Bone marrow (tissue), 2 donors: ENCODE measurements around the gene RCAN1.
A peak's percentile ranks its signal among the peaks of the same experiment; 100 is the strongest.
"Not testable (repeated sequence)": the region's sequence is repeated elsewhere in the genome, so short reads cannot be mapped to it uniquely, and the experiment has no call there.

ENCODE experiments used
- DNase-seq, 2 donors: peaks; one replicate each; lab custom pipeline; 2025; lab: John Stamatoyannopoulos, UW

The RCAN1 gene

DNA sequence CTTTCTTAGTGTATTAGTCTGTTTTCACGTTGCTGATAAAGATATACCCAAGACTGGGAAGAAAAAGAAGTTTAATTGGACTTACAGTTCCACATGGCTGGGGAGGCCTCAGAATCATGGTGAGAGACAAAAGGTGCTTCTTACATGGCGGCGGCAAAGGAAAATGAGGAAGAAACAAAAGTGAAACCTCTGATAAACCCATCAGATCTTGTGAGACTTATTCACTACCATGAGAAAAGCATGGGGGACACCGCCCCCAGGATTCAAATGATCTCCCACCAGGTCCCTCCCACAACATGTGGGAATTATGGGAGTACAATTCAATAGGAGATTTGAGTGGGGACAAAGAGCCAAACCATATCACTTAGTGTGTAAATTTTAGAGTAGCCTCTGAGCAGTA lies 46.1 kb downstream of the RCAN1 start:
- not testable (repeated sequence) for DNase-seq

GRCh38 chr21:34567604-34568155 lies 47.2 kb downstream of the RCAN1 start:
- no peak for DNase-seq

DNA sequence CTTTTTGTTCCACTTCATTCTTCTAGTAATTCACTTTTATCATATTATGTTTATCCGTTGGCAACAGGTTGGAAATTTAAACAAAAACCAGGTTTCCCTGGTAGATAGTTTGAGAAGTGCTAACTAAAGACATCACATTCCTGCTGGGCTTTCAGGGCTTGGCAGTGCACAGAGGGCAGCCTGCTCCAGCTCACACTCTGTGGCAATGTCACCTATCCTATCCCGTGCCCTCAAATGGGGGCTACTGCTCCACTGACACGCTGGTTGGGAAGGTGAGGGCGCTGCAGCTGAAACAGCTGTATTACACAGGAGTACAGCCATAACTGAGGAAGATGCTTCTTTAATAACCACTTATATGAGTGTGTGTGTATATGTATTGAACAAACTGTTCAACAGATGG lies 49.7 kb downstream of the RCAN1 start:
- no peak for DNase-seq

DNA sequence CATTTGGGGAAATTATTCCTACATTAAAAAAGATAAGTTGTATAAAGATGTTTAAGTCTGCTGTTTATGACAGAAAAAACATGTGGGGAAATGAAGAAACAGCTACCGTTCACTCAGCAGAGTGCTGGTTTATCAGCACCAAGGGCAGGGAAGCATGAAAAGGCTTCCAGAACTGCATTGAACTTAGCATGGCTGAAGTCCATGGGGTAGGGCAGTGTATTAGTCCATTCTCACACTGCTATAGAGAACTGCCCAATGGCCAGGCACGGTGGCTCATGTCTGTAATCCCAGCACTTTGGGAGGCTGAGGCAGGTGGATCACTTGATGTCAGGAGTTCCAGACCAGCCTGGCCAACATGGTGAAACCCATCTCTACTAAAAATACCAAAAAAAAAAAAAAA lies 51.5 kb downstream of the RCAN1 start:
- not testable (repeated sequence) for DNase-seq

- DNase-seq: no peak
These were observed 53.1 kb downstream of the RCAN1 start for GRCh38 chr21:34561806-34562205.

- no peak for DNase-seq
These were observed 54.3 kb downstream of the RCAN1 start for GRCh38 chr21:34560609-34561008.

DNA sequence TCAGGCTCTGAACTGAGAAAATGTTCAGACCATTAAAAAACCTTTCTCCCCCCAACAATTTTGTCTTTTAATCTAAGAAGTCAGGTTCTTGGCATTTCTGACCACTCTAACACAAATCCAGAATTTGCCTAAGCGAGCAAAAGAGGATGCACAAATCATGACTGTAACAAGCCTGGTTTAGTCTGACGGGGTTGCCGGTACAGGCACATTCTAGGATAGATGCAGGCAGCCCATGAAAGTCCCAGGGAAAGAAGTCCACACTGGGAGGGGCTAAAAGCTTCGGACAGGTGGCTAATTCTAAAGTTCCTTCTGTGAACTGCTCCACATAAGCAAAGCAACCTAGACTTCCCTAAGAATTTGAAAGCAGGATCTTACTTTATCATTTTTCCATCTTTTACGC lies 54.9 kb downstream of the RCAN1 start:
- no peak for DNase-seq

DNA sequence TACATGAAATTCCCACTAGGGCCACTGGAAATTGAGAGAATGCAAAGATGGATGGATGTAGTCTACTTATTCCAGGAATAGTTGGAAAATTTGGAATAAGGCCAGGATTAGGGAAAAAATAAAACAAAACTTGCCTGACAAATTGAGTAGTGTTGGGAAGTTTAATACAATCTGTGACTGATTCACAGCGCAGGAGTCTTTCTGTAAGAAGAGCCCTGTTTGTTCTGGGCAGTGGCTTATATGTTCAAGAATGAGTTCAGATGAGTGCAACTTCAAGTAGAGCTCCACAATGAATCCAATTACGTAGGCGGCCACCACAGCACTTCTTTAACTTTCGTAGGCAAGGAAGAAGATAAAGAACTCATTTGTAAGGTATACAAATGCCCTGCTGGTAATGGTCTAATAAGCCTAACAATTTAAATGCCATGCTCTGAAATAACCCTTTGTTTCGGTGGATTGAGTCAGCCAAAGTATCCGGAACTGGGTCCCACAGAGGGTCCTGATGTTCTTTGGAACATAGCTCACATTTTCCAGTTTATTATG lies 55.8 kb downstream of the RCAN1 start:
- no peak for DNase-seq

- DNase-seq: no peak
These were observed 56.7 kb downstream of the RCAN1 start for GRCh38 chr21:34558166-34558565.

- DNase-seq: no peak
These were observed 57.7 kb downstream of the RCAN1 start for GRCh38 chr21:34557261-34557660.

DNA sequence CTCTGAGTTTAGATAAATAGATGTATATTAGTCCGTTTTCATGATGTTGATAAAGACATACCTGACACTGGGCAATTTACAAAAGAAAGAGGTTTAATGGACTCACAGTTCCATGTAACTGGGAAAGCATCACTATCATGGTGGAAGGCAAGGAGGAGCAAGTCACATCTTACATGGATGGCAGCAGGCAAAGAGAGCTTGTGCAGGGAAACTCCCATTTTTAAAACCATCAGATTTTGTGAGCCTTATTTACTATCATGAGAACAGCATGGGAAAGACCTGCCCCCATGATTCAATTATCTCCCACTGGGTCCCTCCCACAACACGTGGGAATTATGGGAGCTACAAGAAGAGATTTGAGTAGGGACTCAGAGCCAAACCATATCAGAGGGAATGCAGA lies 60.2 kb downstream of the RCAN1 start:
- not testable (repeated sequence) for DNase-seq

GRCh38 chr21:34554227-34554626 lies 60.7 kb downstream of the RCAN1 start:
- DNase-seq: no peak

DNA sequence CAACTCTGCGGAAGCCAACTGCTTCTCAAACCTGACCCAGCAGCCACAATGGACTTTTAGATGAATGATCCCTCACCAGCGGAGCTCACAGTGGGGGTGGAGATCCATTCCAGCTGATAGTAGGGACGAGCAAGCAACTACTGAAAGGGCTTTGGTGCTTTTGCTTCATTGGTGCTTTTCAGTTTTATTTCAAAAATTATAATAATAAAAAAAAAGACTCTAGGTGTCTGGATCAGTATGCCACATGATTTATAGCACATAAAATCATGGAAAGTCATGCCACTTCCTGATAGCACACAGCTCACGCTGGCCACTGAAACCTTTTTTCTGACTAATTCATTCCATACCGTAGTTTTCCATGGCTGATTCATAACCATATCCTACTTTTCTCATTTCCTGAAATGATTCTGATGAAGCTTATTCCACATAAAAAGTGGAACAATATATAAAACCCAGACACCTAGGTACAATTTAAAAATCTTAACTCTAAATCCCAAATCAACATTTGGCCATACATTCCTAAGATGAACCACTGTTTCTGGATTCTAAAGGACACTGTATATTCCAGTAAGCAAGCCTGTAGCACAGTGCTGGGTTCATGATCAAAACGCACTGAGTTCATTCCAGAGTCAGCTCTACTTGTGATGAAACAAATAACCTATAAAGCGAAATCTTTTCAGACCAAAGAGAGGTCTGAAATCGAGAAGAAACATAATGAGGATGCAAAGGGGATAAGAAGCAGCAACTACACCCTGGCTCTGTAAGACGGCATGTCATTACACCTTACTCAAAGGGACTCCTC lies 61.6 kb downstream of the RCAN1 start:
- no peak for DNase-seq

DNA sequence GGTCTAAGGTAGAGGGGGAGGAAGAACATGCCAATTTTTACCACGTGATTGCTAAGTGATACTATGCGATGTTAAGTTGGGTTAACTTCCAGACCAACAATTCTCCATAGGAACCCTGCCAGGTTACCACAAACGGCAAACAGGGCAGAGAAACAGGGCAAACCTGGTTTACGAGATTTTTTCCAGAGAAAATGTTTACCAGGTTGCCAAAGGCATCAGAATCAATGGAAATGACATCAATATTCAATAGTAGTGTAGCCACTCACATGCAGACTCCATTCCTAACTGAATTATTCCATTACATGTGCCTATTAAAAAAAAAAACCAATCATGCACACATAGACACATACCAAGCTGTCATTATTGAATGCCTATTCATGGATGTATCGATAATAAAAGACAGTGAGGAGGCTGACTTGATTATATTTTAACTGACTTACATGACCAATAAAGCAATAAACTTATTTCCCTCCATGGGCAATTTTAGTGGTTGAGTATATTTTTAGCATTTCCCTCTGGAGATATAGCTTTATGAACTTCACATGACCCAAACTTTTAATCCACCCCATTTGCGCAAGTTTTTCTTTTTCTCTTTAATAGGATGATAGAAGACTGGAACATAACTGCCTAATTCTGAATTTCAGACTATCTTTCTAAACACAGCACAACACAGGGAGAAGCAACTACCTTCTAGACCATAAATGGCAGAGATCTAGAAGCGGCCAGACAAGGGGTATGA lies 62.4 kb downstream of the RCAN1 start:
- DNase-seq: no peak

DNA sequence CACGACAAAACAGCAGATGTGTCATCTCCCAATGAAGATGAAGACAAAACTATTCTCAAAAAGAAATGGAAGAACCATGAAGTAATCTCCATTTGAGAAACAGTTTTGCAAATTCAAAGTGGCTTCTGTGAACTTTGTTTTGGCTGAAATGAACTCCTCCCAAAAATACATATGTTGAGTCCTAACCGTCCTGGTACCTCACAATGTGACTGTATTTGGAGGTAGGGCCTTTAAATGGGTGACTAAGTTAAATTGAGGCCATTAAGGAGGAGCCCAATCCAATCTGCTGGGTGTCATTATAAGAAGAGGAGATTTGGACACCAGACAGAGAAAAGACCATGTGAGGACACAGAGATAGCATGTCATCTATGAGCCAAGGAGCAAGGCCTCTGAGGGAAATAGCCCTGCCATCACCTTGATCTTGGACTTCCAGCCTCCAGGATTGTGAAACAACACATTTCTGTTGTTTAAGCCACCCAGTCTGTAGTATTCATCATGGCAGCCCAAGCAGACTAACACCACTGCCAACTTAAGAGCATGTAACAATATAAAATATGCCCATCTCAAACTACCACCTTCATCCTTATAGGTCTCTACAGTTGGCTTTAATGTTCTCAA lies 64.6 kb downstream of the RCAN1 start:
- no peak for DNase-seq

DNA sequence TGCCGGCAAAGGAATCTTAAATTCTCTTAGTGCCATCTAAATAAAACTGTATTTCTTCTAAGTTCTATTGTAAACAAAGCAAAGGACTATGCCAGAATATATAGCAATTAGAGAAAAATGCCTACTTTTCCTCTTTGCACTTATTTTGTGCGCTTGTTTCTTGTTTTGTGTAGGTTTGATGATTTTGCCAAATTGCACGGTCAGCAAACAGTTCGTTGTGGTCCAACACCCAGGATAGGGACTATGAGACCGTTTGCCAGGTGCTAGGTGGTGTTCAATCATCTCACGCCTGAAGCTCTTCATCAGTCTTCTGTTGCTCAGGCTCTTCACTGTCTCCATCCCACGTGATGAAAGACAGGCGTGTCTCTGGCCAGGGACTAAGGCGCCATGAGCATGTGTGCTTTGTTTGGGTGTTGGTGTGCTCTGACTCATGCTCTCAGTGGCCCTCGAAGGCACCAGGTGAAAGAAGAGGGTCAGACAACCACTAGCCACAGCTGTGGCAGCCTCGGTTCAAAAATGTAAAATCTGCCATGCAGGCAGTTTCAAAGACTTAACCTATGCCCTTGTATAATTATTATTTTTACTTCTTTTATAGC lies 66.0 kb downstream of the RCAN1 start:
- DNase-seq: no peak

DNA sequence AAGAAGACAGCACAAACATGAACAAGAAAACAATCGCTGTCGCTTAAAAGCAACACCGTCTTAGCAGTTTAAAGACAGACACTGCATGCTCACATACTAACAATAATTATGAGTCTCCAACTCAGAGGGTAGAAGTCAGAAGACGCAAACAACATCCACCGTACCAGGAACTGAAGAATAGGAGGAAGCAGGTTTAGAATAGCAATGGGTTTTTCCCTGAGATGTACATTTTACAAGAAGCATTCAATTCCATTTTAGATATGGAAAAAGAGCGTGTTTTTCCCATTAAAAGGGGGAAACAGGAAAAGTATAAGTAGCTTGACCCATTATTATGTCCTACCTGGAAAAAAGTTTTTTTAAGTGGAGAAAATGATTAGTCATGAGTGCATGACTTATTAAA lies 68.4 kb downstream of the RCAN1 start:
- no peak for DNase-seq

- DNase-seq: peak; percentile 71 to 79
These were observed 69.6 kb downstream of the RCAN1 start for GRCh38 chr21:34545079-34545884.

GRCh38 chr21:34544032-34544496 lies 70.8 kb downstream of the RCAN1 start:
- peak in 1 of 2 donors; percentile 5 for DNase-seq

DNA sequence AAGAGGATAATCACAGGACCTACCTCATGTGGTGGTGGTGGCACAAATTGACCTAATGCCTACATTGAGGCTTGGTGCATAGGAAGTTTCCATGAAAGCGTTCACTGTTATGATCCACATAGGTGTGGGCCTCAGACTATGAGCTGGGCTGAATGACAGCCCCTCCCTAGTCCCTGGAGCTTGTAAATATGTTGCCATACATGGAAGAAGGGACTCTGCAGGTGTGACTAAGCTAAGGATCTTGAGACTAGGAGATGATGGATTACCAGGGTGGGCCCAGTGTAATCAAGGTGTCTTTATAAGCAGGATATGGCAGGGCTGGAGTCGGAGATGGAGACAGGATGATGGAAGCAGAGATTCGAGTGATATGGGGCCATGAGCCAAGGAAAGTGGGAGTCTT lies 71.9 kb downstream of the RCAN1 start:
- DNase-seq: no peak

DNA sequence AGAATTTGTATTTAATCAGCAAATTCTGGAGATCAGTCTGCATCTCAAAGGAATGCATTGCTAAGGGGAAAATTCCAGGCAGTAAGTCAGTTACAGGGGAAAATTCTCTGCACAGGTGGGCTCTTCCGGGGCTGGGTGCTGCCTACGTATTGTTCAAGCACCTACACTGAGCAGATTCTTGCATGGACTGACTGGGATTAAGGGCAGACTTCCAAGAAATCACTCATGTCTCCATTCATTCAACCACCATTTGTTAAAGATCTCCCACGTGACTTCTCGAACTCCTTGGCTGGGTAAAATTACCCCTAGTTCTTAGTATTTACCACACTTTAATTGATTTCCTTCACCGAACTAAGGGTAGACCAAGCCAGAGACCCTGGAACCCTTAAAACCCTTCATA lies 74.7 kb downstream of the RCAN1 start:
- DNase-seq: no peak
